HCT116 (cell line): ENCODE data around the gene MOV10L1. TPM values are rescaled to one million over a fixed set of nuclear protein-coding genes. Genes with fewer than 3 reads are reported as not detected.

Experiments
- ATAC-seq: fragments of 200-7000 bp; cut with Tn5 transposase; 2 replicates; pipeline ENCODE4 v1.9.1; 2020; ENCODE audit warnings: mild to moderate bottlenecking, moderate library complexity
- BruUV-seq: library from RNA; stranded (reverse); fragments of 400-500 nt; replicated peaks from 2 replicates; lab custom pipeline; 2021; lab: Mats Ljungman, UMichigan
- CTCF ChIA-PET: fragments of 300-600 bp; sonication (Branson Sonifier 250); formaldehyde crosslinking; loops from one replicate; lab custom pipeline; 2021; ENCODE audit warnings: antibody characterized with exemption; lab: Charles Lee
- POLR2A ChIA-PET: fragments of 300-600, 350-600 bp; sonication (Branson Sonifier 250); formaldehyde crosslinking; loops from one replicate; lab custom pipeline; 2021; ENCODE audit warnings: antibody characterized with exemption; lab: Charles Lee
- RAD21 ChIA-PET, 2 experiments: fragments of 300-600 bp; sonication (Branson Sonifier 250); formaldehyde crosslinking; loops; one replicate each; lab custom pipeline; 2023; ENCODE audit warnings: low total read pairs in 2 of 2; ENCODE audit not compliant: uncharacterized antibody in 2 of 2, unreplicated experiment in 2 of 2, low non-redundant PET in 1 of 2; lab: Charles Lee
- DNase-seq: peaks from one replicate; pipeline ENCODE4 v3.0.0-alpha.2; 2010; ENCODE audit warnings: low read depth, low spot score
- H2AFZ ChIP-seq: fragments of 200-600 bp; shearing (Covaris generic), sonication (generic); 2 replicates; pipeline ENCODE4 v1.6.1; 2017; ENCODE audit warnings: low read depth, mixed run types, mixed read lengths, antibody characterized with exemption, low read length; ENCODE audit not compliant: poor library complexity, severe bottlenecking
- H3K27ac ChIP-seq: 2 replicates; pipeline ENCODE4 v1.5.1; 2012; ENCODE audit warnings: low read depth, low read length
- H3K27me3 ChIP-seq: fragments of 200-600 bp; sonication (generic); 2 replicates; pipeline ENCODE4 v1.6.1; 2016; ENCODE audit warnings: mixed run types, low read length, mixed read lengths; ENCODE audit not compliant: insufficient read depth
- H3K36me3 ChIP-seq, 2 experiments: fragments of 200-500 bp in 1 of 2; fragments of 200-600 bp in 1 of 2; sonication (Bioruptor generic) in 1 of 2; sonication (generic) in 1 of 2; 2 replicates each; pipeline versions ENCODE4 v1.5.1 to v1.6.1; 2014 to 2016; ENCODE audit warnings: low read length in 2 of 2, inconsistent platforms in 1 of 2, mixed read lengths in 1 of 2, mixed run types in 1 of 2; ENCODE audit not compliant: insufficient read depth in 2 of 2, control insufficient read depth in 1 of 2
- H3K4me1 ChIP-seq, 2 experiments: fragments of 200-600 bp in 1 of 2; sonication (generic) in 1 of 2; 2 replicates each; pipeline versions ENCODE4 v1.5.1 to v1.6.1; 2012 to 2017; ENCODE audit warnings: low read length in 2 of 2, inconsistent platforms in 1 of 2, mild to moderate bottlenecking in 1 of 2, mixed read lengths in 1 of 2, mixed run types in 1 of 2, moderate library complexity in 1 of 2; ENCODE audit not compliant: insufficient read depth in 2 of 2, control insufficient read depth in 1 of 2
- H3K4me2 ChIP-seq: fragments of 200-600 bp; sonication (generic); 2 replicates; pipeline ENCODE4 v1.6.1; 2017; ENCODE audit warnings: mixed run types, low read length, mixed read lengths
- H3K4me3 ChIP-seq, 2 experiments: fragments of 200-600 bp in 1 of 2; sonication (generic) in 1 of 2; replicated peaks in 1 of 2; 2 replicates each; pipeline ENCODE4 v1.5.1; 2011 to 2016; ENCODE audit warnings: low read length in 2 of 2, control low read depth in 1 of 2, low read depth in 1 of 2, mild to moderate bottlenecking in 1 of 2, mixed read lengths in 1 of 2, mixed run types in 1 of 2
- H3K79me2 ChIP-seq: fragments of 200-600 bp; sonication (generic); 2 replicates; pipeline ENCODE4 v1.6.1; 2017; ENCODE audit warnings: mild to moderate bottlenecking, mixed run types, low read length, moderate library complexity, mixed read lengths; ENCODE audit not compliant: insufficient read depth
- H3K9ac ChIP-seq: fragments of 200-600 bp; sonication (generic); 2 replicates; pipeline ENCODE4 v1.6.1; 2016; ENCODE audit warnings: low read length, mixed read lengths
- H3K9me2 ChIP-seq: fragments of 200-600 bp; sonication (generic), shearing (Covaris generic); 2 replicates; pipeline ENCODE4 v1.6.1; 2017; ENCODE audit warnings: mixed run types, mild to moderate bottlenecking, moderate library complexity; ENCODE audit not compliant: insufficient read depth
- H3K9me3 ChIP-seq, 2 experiments: fragments of 200-500 bp in 1 of 2; fragments of 200-600 bp in 1 of 2; sonication (Bioruptor generic) in 1 of 2; sonication (generic) in 1 of 2; 2 replicates each; pipeline ENCODE4 v1.6.1; 2014 to 2017; ENCODE audit warnings: low read length in 2 of 2, mixed read lengths in 2 of 2, inconsistent platforms in 1 of 2, low read depth in 1 of 2, mild to moderate bottlenecking in 1 of 2, mixed run types in 1 of 2, moderate library complexity in 1 of 2; ENCODE audit not compliant: control insufficient read depth in 1 of 2, insufficient read depth in 1 of 2
- H4K20me1 ChIP-seq: fragments of 200-600 bp; sonication (generic), shearing (Covaris generic); 2 replicates; pipeline ENCODE4 v1.6.1; 2017; ENCODE audit warnings: mixed run types, mild to moderate bottlenecking, moderate library complexity; ENCODE audit not compliant: insufficient read depth
- CBX3 ChIP-seq: IDR thresholded peaks from 2 replicates; pipeline ENCODE4 v1.6.1; 2012; ENCODE audit warnings: low read depth
- CEBPB ChIP-seq: IDR thresholded peaks from 2 replicates; pipeline ENCODE4 v1.6.1; 2012; ENCODE audit warnings: low read depth
- EGR1 ChIP-seq: IDR thresholded peaks from 2 replicates; pipeline ENCODE4 v1.6.1; 2012; ENCODE audit warnings: low read depth
- EZH2 ChIP-seq: fragments of 200-600 bp; sonication (generic); IDR thresholded peaks from 2 replicates; pipeline ENCODE4 v1.6.1; 2017; ENCODE audit warnings: antibody characterized with exemption, mixed run types
- JUND ChIP-seq: IDR thresholded peaks from 2 replicates; pipeline ENCODE4 v1.6.1; 2012
- RAD21 ChIP-seq: IDR thresholded peaks from 2 replicates; pipeline ENCODE4 v1.6.1; 2012; ENCODE audit warnings: low read depth, mild to moderate bottlenecking
- SIN3A ChIP-seq: IDR thresholded peaks from 2 replicates; pipeline ENCODE4 v1.6.1; 2012; ENCODE audit warnings: low read depth
- SP1 ChIP-seq: IDR thresholded peaks from 2 replicates; pipeline ENCODE4 v1.6.1; 2012; ENCODE audit warnings: low read depth
- SRF ChIP-seq: IDR thresholded peaks from 2 replicates; pipeline ENCODE4 v1.6.1; 2012; ENCODE audit warnings: low read depth
- TCF7L2 ChIP-seq: IDR thresholded peaks from 2 replicates; pipeline ENCODE4 v1.7.0; 2011; ENCODE audit warnings: borderline replicate concordance, inconsistent platforms; ENCODE audit not compliant: insufficient read depth, insufficient read length; ENCODE audit errors: extremely low read depth
- YY1 ChIP-seq: IDR thresholded peaks from 2 replicates; pipeline ENCODE4 v1.6.1; 2011; ENCODE audit warnings: low read length, low read depth, moderate library complexity, mild to moderate bottlenecking; ENCODE audit not compliant: insufficient replicate concordance; ENCODE audit errors: extremely low read depth
- ZNF274 ChIP-seq: fragments of 200-500 bp; sonication (Bioruptor generic); IDR thresholded peaks from 2 replicates; pipeline ENCODE4 v1.6.1; 2014; ENCODE audit warnings: mild to moderate bottlenecking, low read depth, low read length, inconsistent platforms
- intact Hi-C: fragments of 100-400 bp; cut with micrococcal nuclease; formaldehyde crosslinking; loops from 2 replicates; pipeline ENCODE4 v1.10.0; 2022
- total RNA-seq: library from RNA; stranded (reverse); gene quantifications from one replicate; pipeline ENCODE4 v1.2.1, GENCODE V29; 2021; ENCODE audit not compliant: unreplicated experiment
- TF ChIP-seq, protein P1 (sequence below): IDR thresholded peaks from 2 replicates; pipeline ENCODE4 v1.6.1; 2012; ENCODE audit warnings: low read depth
- TF ChIP-seq, protein P2 (sequence below), 3 experiments: fragments of 200-600 bp in 1 of 3; sonication (generic) in 1 of 3; IDR thresholded peaks in 2 of 3; conservative IDR thresholded peaks in 1 of 3; 2 replicates each; pipeline ENCODE4 v1.5.1; 2012 to 2017; ENCODE audit warnings: low read depth in 2 of 3, low read length in 2 of 3, antibody characterized with exemption in 1 of 3, borderline replicate concordance in 1 of 3, control low read depth in 1 of 3, mild to moderate bottlenecking in 1 of 3, mixed read lengths in 1 of 3, mixed run types in 1 of 3, moderate library complexity in 1 of 3; ENCODE audit not compliant: insufficient read depth in 1 of 3

Gene MOV10L1
- total RNA-seq, 1 experiment from 2014 or later: not detected

DNA sequence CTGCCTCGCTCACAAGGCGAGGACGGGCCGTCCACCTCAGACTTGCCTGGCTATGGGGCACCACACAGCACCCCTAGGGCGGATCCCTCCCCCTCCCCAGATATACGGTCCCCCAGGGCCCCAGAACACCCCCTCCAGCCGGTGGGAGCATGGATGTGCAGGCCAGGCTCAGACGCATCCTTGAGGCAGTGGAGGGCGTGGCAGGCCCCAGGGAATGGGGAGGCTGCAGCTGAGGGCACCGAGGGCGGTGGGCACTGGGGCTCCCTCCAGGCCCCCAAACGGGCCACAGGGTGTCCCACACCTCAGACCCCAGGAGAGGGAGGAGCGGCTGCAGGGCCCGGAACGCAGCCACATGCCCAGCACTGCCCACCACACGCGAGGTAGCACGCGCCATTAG is 43.8 kb upstream of the MOV10L1 start:
- no peak overlapping the region for H3K4me3 ChIP-seq
- no peaks in the 10 kb centered on the region for H3K36me3 ChIP-seq
- ChIA-PET POLR2A (no interaction called here), RAD21 (no interaction called here), CTCF (no interaction called here)
- H3K9ac ChIP-seq: no peak overlapping the region
- no peaks in the 10 kb centered on the region for H3K4me1 ChIP-seq
- H2AFZ ChIP-seq: no peak overlapping the region
- H3K9me3 ChIP-seq: no peaks in the 10 kb centered on the region
- ATAC-seq: no peak
- no peaks in the 10 kb centered on the region for H3K9me2 ChIP-seq
- H3K79me2 ChIP-seq: no peaks in the 10 kb centered on the region
- no peaks in the 10 kb centered on the region for H3K27me3 ChIP-seq
- BruUV-seq: no TSS peak
- no peak for DNase-seq
- TF ChIP-seq EZH2: no peak
- no peak for TF ChIP-seq ZNF274
- TF ChIP-seq SRF: no peak
- no peak for TF ChIP-seq JUND
- no peak for TF ChIP-seq YY1
- TF ChIP-seq SIN3A: no peak
- TF ChIP-seq, protein P1, sequence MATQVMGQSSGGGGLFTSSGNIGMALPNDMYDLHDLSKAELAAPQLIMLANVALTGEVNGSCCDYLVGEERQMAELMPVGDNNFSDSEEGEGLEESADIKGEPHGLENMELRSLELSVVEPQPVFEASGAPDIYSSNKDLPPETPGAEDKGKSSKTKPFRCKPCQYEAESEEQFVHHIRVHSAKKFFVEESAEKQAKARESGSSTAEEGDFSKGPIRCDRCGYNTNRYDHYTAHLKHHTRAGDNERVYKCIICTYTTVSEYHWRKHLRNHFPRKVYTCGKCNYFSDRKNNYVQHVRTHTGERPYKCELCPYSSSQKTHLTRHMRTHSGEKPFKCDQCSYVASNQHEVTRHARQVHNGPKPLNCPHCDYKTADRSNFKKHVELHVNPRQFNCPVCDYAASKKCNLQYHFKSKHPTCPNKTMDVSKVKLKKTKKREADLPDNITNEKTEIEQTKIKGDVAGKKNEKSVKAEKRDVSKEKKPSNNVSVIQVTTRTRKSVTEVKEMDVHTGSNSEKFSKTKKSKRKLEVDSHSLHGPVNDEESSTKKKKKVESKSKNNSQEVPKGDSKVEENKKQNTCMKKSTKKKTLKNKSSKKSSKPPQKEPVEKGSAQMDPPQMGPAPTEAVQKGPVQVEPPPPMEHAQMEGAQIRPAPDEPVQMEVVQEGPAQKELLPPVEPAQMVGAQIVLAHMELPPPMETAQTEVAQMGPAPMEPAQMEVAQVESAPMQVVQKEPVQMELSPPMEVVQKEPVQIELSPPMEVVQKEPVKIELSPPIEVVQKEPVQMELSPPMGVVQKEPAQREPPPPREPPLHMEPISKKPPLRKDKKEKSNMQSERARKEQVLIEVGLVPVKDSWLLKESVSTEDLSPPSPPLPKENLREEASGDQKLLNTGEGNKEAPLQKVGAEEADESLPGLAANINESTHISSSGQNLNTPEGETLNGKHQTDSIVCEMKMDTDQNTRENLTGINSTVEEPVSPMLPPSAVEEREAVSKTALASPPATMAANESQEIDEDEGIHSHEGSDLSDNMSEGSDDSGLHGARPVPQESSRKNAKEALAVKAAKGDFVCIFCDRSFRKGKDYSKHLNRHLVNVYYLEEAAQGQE: no peak
- TF ChIP-seq TCF7L2: no peak
- no peak for TF ChIP-seq EGR1
- TF ChIP-seq RAD21: no peak
- no peak for TF ChIP-seq CBX3
- TF ChIP-seq CEBPB: no peak
- TF ChIP-seq SP1: no peak
- TF ChIP-seq, protein P2, sequence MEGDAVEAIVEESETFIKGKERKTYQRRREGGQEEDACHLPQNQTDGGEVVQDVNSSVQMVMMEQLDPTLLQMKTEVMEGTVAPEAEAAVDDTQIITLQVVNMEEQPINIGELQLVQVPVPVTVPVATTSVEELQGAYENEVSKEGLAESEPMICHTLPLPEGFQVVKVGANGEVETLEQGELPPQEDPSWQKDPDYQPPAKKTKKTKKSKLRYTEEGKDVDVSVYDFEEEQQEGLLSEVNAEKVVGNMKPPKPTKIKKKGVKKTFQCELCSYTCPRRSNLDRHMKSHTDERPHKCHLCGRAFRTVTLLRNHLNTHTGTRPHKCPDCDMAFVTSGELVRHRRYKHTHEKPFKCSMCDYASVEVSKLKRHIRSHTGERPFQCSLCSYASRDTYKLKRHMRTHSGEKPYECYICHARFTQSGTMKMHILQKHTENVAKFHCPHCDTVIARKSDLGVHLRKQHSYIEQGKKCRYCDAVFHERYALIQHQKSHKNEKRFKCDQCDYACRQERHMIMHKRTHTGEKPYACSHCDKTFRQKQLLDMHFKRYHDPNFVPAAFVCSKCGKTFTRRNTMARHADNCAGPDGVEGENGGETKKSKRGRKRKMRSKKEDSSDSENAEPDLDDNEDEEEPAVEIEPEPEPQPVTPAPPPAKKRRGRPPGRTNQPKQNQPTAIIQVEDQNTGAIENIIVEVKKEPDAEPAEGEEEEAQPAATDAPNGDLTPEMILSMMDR (IDR thresholded peaks at IDR 0.05 in 2 of 3, conservative IDR thresholded peaks at IDR 0.05 in 1 of 3; ENCODE audit: borderline replicate concordance in 1 of 3, insufficient read depth in 1 of 3, low read depth in 2 of 3, low read length in 2 of 3): no peak
- TF ChIP-seq, all 23 proteins: peak for 0
- Histone ChIP-seq H4K20me1 (no peaks in the 10 kb centered on the region), H3K27ac (no peak overlapping the region), H3K4me2 (no peak overlapping the region)
- intact Hi-C loops: no loop called here
